GM18499 (cell line): Measurements from ENCODE around the gene RNASEH1.

ENCODE experiments used
- ATAC-seq: cut with Tn5 transposase; IDR thresholded peaks from one replicate; pipeline ENCODE4 v1.9.1; 2021; ENCODE audit warnings: moderate number of reproducible peaks; ENCODE audit not compliant: insufficient read depth, unreplicated experiment

Gene RNASEH1, protein sequence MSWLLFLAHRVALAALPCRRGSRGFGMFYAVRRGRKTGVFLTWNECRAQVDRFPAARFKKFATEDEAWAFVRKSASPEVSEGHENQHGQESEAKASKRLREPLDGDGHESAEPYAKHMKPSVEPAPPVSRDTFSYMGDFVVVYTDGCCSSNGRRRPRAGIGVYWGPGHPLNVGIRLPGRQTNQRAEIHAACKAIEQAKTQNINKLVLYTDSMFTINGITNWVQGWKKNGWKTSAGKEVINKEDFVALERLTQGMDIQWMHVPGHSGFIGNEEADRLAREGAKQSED

DNA sequence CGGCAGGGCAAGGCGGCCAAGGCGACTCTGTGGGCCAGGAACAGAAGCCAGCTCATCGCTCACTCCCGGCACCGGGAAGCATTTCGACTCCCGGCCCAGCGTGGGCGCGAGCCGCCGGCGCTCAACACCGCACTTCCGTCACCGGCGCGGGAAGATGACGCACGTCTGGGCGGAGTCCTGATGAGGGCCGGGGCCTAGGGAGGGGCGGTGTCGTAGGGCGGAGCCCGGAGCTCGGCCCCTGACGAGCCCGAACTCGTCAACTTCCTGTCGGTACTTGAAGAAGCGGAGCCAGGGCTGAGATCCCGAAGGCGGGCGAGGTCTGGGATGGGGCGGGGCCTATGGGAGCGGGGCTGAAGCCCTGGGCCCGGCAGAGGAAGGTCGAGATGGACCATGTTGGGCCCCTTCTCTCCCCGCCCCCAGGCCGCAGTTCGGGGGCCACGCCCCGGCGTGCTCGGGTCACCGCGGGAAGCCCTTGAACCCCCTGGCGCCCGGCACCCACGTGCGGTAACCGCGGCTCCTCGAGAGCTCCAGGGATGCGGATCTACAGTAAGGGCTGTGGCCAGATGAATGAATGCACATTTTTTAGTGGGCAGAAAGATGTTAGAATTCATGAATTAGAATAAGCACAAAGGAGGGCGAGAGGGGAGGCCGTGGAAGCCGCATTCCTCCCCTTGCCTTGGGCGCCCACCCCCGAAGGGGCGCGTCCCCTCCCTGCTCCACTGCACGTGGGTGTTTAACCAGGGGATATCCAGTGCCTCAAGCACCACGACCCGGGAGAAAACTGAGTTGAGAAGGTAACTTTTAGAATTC is at the start of gene RNASEH1:
RNASEH1 (minus strand) TSS at position 129 of the 810 bp plus-strand sequence; CDS start at position 56, 73 bp downstream.
- peak; percentile 96 for ATAC-seq

DNA sequence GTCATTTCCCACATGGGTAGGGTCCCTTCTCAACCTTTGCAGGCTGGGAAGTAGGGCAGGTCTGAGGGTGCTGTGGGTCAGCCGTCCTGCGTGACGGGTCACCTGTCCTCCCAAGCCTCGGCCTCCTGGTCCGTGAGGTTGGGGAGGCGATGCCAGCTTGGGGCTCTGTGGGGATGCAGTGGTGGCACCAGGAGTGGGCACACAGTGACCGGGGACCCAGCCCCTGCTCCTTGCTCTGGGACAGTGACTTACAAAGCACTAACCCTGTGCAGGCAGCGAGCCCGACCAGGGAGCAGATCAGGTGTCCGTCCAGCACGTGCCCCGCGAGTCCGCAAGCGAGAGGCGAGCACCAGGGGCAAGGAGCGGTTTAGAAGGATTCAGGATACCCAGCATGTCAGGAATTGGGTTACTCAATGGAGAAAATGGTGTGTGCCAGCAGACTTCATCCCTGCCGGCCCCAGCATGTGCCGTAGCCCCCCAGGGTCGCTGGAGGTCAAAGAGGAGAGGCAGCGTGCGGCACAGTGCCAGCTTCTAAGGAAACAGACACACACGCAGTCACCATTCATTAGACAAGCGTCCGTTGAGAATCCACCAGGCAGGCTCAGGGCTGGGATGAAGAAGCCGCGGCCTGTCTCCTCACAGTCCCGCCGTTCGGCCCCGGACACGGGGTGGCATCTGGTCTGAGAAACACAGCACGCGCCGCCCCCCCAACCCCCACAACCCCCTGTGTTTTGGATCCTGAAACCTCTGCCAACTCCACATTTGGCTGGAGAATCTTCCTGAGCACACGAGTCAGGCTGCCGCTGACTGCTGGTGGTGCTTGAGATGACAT is 48.5 kb upstream of the RNASEH1 start:
- no peak for ATAC-seq

DNA sequence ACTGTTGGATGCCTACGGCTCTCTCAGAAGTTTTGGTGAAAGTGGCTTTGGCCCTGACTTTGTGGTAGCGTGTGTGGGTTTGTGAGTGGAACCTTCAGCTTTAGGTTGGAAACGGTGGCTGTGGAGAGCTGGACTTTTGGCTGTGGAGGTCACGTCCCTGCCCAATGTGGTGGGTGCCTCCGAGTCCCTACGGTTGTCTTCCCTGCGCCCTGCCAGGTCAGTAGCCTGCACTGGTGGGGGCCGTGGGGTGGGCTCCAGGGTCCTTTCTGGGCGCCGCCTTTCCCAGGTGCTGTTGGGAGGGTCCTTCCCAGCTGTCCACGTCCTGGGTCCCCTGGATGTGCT is 47.9 kb upstream of the RNASEH1 start:
- no peak for ATAC-seq

DNA sequence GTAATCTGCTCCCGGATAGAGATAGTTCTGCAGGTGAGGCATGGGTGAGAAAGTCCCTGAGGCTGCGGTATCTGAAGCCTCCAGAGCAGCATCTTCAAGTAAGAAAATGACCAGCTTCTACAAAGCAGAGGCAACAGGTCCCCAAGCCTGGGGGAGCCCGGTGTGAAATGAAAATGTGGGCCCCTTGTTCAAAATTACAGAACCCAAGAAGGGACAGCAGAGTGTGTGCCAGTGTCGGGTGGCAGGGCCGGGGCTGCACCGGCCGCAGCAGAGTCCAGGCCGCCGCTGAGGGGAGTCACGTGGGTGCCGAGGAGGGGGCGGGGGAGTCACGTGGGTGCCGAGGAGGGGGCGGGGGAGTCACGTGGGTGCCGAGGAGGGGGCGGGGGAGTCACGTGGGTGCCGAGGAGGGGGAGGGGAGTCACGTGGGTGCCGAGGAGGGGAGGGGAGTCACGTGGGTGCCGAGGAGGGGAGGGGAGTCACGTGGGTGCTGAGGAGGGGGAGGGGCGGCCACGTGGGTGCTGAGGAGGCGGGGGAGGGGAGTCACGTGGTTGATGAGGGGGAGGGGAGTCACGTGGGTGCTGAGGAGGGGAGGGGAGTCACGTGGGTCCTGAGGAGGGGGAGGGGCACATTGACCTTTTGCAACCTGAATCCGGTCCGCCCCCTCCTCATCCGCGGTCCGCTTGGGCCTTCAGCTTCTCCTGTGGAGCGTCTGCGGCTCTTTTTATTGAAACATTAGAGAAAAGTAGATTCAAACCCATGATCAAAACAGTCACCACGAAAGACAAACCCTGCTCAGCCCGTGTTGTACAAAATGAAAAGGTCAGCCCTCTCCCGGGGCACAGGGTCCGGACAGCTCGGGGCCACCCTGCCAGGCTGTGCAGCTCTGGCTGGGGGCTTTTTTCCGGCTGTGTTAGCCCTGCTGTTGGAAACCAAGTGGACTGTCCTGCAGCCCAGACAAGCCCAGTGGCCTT is 47.1 kb upstream of the RNASEH1 start:
- ATAC-seq, result no peak

DNA sequence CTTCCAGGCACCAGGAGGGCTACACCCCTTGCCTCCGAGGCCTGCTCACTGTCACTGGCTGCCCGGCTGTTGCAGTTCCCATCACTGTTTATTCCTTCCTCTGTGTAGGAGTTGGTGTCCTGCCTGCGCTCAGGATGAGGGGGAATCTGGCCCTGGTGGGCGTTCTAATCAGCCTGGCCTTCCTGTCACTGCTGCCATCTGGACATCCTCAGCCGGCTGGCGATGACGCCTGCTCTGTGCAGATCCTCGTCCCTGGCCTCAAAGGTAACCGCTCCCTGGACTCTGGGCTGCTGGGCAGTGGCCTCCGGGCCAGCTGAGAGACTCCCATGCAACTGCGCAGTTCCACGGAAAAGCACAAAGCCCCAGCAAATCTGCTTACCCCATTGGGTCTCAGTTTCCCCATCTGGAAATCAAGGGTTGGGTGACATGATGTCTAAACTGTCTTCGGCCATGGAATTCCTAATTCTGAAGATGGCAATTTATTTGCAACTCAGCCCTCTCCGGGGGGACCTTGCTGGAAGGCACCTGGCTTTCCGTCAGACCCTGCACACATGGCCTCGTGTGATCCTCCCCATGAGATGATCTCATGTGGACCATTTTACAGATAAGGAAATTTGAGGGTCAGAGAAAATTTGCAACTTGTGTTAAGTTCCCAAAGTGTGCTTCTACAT is 46.2 kb upstream of the RNASEH1 start:
- no peak for ATAC-seq

DNA sequence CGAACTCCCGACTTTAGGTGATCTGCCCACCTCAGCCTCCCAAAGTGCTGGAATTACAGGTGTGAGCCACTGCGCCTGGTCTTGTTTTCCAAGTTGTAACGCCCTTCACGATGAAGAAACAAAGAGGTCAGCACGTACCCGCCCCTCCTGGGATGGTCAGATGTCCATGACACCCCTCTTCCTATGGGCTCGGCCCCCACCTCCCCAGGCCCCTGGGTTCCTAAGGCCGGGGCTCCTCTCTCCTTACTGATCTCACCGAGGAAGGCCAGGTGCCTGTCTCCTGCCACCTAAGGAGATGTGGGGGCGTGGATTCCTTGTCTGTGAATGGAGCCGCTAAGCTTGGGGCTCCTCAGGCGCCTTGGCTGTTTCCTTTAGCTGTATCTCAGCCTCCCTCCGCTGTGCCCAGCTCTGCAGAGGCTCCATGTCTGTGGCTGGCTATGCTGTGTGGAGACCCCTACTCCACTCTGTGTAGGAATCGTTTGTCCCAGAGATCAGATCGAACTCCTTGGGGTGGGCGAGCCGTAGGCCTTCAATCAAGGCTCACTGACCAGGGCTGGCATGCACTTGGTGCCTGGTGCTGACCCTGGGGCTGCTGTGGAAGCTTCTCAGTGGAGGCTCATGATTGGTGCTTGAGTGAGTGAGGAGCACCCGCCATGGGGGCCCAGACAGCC is 45.5 kb upstream of the RNASEH1 start:
- ATAC-seq, result no peak

DNA sequence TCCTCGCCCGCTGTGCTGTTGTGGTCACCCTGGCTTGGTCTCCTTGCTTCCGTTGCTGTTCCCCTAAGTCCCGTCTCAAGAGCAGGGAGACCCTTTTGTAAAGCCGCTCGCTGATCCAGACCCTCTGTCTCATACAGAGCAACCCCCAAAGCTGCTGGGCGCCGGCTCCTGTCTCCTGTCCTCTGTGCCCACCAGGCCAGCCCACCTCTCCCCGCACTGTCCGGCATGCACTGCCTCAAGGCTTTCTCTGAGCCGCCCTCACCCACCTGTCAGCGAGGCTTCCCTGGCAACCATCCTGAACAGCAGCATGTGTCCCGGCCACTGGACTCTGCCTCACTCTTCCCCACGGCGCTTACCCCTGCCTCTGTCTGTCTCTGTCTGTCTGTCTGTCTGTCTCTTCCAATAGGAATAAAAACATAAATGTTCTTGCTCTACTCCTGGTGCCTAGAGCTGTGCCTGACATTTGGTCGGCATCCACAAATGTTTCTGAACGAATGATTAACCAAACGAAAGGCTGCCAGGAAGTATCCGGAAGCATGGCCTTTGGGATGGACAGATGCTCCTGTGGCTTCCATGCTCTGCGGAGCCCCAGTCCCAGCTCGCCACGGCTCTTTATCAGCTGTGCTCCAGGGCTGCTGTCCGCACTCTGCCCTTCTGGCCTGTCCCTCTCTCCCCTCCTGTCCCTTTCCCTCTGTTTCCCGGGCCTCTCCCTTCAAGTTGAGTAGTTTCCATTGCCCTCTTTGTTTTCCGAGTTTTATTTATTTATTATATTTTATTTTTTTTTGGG is 44.6 kb upstream of the RNASEH1 start:
- no peak for ATAC-seq

DNA sequence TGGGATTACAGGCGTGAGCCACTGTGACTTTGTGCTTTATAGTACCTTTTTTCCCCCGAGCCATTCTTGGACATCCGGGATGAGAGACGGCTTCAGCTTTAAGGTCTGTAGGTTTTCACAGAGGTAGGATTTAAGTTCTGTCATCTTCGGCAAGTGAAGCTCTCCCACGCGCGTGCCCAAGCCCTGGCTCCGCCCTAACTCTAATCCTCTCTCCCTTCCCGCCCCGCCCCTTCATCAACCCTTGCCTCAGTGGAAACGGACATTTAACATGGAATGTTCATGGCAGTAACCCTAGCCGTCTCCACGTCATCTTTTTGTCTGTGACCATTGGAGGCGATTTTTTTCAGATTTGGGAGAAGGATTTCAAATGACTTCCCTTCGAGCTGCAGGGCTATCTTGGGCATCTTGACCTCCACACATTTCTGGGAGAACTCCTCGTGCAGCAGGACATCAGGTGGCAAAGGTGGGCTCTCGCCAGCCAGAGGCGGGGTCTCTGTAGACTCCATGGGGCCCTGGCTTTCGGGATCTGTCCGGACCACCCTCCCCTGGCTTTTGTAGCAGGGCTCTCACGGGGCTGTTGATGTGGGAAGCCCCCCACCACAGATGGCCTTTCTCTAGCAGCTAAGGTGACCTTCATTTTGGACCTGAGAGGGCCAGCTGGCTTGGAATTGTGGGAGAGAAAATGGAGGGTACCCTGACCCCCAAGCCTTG is 43.6 kb upstream of the RNASEH1 start:
- ATAC-seq, result no peak

DNA sequence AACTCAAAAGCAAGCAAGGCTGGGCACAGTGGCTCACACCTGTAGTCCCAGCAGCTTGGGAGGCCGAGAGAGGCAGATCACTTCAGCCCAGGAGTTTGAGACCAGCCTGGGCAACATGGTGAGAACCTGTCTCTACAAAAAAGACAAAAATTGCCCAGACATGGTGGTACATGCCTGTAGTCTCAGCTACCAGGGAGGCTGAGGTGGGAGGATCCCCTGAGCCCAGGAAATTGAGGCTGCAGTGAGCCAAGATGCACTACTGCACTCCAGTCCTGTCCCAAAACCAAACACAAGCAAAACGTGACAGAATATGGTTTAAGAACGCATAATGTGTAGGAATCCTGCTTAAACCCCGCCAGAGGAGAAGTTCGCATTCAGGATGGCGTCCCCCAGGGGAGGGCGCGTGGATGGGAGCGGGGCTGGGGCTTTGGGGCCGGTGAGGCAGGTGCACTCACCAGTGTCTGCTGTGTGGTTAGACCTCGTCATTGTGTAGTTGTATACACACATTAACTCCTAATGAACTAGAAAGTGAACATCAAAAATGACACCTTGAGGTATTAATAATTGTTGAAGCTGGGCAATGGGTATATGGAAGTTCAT is 42.2 kb upstream of the RNASEH1 start:
- no peak for ATAC-seq

DNA sequence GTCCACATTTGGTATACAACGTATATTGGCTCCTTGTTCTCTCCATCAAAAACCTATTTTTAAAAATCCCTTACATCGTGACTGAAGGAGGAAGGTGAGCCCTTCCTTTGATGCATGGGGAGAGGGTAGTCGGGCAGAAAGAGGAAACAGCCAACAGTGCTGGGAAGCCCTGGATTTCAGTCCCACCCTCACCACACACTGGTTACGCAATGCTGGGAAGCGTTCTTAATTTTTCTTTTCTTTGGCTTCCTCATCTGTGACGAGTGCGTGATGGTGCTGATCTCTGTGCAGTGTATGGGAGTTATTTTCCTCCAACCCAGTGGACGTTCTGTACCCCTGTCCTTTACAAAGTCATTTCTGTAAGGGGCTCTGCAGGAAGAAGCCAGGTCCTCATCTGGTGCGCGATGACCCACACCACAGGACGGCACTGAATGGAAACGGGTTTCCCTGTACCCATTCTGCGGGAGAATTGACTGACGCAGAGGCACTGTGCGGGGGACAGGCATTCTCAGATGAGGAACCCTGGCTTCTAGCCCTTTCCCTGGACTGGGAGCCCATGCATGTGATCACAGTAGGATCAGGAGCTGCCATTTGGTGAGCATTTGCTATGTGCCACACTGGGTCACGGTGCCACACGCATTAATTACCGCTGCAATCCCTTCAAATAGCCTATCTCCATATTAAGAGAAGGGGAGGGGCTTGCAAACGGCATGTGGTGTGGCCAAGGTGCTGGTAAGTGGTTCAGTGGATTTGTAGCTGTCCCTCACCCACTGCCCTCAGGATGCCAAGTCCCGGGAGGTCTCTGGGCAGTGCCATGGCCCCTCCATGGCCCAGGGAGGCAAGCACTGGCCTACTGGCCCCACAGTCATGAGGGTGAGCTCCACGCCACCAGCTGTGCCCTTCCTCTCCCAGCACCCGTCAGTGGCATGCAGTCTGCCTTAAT is 41.0 kb upstream of the RNASEH1 start:
- no peak for ATAC-seq

DNA sequence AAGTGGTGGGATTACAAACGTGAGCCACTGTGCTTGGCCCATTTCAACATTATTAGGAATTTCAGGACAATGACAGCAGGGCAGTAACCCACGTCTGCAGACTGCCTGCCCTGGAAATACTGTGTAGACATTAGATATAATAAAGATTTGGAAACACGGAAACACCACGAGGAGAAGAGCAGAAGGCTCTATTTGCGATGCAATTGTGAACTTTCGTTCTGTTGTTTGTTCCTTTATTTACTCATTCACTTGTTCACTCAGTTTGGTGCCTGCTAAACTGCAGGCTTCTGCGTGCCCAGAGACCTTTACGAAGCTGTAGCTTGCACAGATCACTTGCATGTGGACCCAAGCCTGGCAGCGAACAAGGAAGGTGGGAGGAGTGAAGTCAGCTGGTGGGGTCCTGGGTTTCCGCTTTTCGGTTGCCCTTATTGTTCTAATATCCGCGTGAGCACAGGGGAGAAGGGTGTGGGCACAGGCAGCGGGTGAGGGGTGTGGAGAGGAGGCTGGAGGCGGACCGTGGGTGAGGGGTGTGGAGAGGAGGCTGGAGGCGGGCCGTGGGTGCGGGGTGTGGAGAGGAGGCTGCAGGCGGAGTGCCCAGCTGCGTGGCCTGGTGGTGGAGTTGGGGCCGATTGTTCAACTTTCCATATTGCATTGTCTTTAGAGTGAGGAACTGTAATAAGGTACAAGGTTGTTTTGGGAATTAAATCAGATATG is 40.2 kb upstream of the RNASEH1 start:
- no peak for ATAC-seq

DNA sequence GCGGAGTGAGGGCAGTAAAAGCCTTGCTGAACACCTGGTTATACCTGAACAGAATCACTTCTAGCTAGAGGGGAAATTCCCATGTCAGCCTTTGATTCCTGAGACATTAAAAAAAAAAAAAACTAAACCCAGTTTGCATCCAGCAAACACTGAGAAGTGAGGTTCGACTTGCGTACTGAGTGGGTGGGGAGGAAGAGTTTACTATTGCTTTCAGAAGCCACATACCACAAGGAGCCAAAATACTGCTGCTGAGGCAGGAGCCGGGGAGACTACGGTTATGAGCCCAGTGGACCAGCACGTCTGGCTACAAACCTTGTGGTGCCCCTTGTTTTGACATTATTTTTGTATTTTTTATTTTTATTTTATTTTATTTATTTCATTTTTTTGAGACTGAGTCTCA is 39.4 kb upstream of the RNASEH1 start:
- peak; percentile 76 for ATAC-seq

DNA sequence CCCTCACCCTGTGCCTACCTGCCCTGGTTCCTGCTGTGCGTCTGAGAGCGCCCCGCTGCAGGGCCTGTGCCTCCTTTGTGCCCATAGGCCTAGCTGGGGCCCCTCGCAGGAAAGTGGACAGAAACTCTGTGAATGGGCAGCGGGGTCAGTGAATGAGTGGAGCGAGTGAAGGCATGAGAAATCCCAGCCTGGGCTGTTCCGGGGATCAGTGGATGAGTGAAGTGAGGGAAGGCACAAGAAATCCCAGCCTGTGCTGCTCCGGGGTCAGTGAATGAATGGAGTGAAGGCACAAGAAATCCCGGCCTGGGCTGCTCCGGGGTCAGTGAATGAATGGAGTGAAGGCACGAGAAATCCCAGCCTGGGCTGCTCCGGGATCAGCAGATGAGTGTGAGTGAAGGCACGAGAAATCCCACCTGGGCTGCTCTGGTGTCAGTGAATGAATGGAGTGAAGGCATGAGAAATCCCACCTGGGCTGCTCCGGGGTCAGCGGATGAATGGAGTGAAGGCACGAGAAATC is 38.8 kb upstream of the RNASEH1 start:
- ATAC-seq, result no peak

DNA sequence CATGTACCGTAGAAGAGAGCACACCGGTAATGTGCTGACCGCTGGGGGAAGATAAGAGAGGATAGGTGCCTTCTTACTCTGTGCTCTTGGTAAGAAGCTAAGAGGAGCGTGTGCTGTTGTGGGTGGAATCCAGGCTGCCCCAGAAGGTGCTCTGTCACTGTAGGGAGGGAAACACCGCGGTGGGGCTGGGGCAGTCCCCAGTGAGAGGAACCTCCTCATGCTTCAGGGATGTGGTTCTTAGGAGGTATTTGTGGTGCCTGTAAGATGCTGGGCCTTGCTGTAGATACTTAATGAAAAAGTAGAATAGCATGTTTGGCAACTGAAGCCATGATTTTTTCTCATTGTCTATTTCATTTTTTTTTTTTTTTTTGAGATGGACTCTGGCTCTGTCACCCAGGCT is 37.9 kb upstream of the RNASEH1 start:
- peak; percentile 77 for ATAC-seq

DNA sequence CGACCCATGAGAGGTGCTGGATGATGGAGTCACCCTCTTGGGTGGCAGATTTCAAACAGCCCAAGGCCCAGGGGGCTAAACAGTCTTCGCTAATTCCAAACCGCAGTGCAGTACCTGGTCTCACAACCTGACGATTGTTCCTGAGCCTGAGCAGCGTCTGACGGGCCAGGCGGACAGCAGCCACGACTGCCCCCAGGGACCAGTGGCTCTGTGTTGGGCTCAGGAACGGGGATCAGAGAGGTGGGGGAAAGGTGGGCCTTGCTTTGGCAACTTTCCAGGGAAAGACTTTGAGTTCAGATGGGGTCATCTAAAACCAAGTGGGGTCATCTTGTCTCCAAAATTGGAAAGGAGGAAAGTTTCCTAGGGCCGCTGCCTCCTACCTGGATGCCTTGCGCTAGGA is 37.3 kb upstream of the RNASEH1 start:
- no peak for ATAC-seq
